ENCODE results near the gene CERS6.
A peak's percentile ranks its signal among the peaks of the same experiment; 100 is the strongest.
"Not testable (repeated sequence)": the region's sequence is repeated elsewhere in the genome, so short reads cannot be mapped to it uniquely, and the experiment has no call there.

CERS6 gene

GRCh38 chr2:168455645-168456520 is at the start of gene CERS6:
Gene CERS6, plus strand, starts transcription at chr2:168456272. Its CDS starts 177 bp downstream, at chr2:168456449.
- peak; percentile 96 for DNase-seq (ENCODE audit: low read depth)
- peak within 1 kb of the TSS; percentile 90 for H3K4me3 ChIP-seq (ENCODE audit: low read depth, low read length)
- TF ChIP-seq CTCF (conservative IDR thresholded peaks at IDR 0.05; ENCODE audit: low read depth, low read length) = no peak

- DNase-seq (ENCODE audit: low read depth); H3K4me3 ChIP-seq (ENCODE audit: low read depth, low read length): not testable (repeated sequence)
These were observed 43.8 kb upstream of the CERS6 start for GRCh38 chr2:168412301-168412700.

- not testable (repeated sequence) for H3K4me3 ChIP-seq (ENCODE audit: low read depth, low read length); DNase-seq (ENCODE audit: low read depth)
These were observed 43.0 kb upstream of the CERS6 start for GRCh38 chr2:168413101-168413500.

- TF ChIP-seq CTCF (conservative IDR thresholded peaks at IDR 0.05; ENCODE audit: low read depth, low read length) = no peak
- DNase-seq (ENCODE audit: low read depth) = no peak
- no peak overlapping the region for H3K4me3 ChIP-seq (ENCODE audit: low read depth, low read length)
These were observed 39.5 kb upstream of the CERS6 start for GRCh38 chr2:168416555-168416954.

- no peak overlapping the region for H3K4me3 ChIP-seq (ENCODE audit: low read depth, low read length)
- no peak for DNase-seq (ENCODE audit: low read depth)
- no peak for TF ChIP-seq CTCF (conservative IDR thresholded peaks at IDR 0.05; ENCODE audit: low read depth, low read length)
These were observed 33.5 kb upstream of the CERS6 start for GRCh38 chr2:168422584-168422983.

- TF ChIP-seq CTCF (conservative IDR thresholded peaks at IDR 0.05; ENCODE audit: low read depth, low read length) = no peak
- peak; percentile 93 for DNase-seq (ENCODE audit: low read depth)
- H3K4me3 ChIP-seq (ENCODE audit: low read depth, low read length) = no peak overlapping the region
These were observed 31.7 kb upstream of the CERS6 start for GRCh38 chr2:168424112-168424951.

- no peak for TF ChIP-seq CTCF (conservative IDR thresholded peaks at IDR 0.05; ENCODE audit: low read depth, low read length)
- DNase-seq (ENCODE audit: low read depth) = no peak
- H3K4me3 ChIP-seq (ENCODE audit: low read depth, low read length) = no peak overlapping the region
These were observed 31.1 kb upstream of the CERS6 start for GRCh38 chr2:168424971-168425370.

Data from choroid plexus epithelial cell (primary cell).